NK-92 (cell line): ENCODE measurements around the gene CRYBG1.
"Not testable (repeated sequence)": the region's sequence is repeated elsewhere in the genome, so short reads cannot be mapped to it uniquely, and the experiment has no call there.

Source experiments
- DNase-seq: peaks from one replicate; lab custom pipeline; 2025; ENCODE audit not compliant: unreplicated experiment; lab: John Stamatoyannopoulos, UW

The CRYBG1 gene

GRCh38 chr6:106546691-106547414 is 186.3 kb downstream of the CRYBG1 start:
- DNase-seq: no peak

GRCh38 chr6:106547601-106548453 is 187.3 kb downstream of the CRYBG1 start:
- DNase-seq: no peak

GRCh38 chr6:106548926-106549455 is 188.5 kb downstream of the CRYBG1 start:
- not testable (repeated sequence) for DNase-seq

- no peak for DNase-seq
Measured at GRCh38 chr6:106549521-106549920, 189.0 kb downstream of the CRYBG1 start.

- no peak for DNase-seq
Measured at GRCh38 chr6:106551155-106551554, 190.6 kb downstream of the CRYBG1 start.

- DNase-seq: no peak
Measured at GRCh38 chr6:106553440-106553839, 192.9 kb downstream of the CRYBG1 start.

- DNase-seq: no peak
Measured at GRCh38 chr6:106555767-106556166, 195.2 kb downstream of the CRYBG1 start.

- DNase-seq: no peak
Measured at GRCh38 chr6:106556368-106556960, 195.9 kb downstream of the CRYBG1 start.

GRCh38 chr6:106557837-106558236 is 197.3 kb downstream of the CRYBG1 start:
- DNase-seq: no peak

- DNase-seq: no peak
Measured at GRCh38 chr6:106558364-106558763, 197.8 kb downstream of the CRYBG1 start.

- DNase-seq: not testable (repeated sequence)
Measured at GRCh38 chr6:106559659-106560058, 199.1 kb downstream of the CRYBG1 start.

- no peak for DNase-seq
Measured at GRCh38 chr6:106560996-106561685, 200.6 kb downstream of the CRYBG1 start.

GRCh38 chr6:106561686-106562405 is 201.3 kb downstream of the CRYBG1 start:
- DNase-seq: no peak

- DNase-seq: no peak
Measured at GRCh38 chr6:106563614-106564013, 203.1 kb downstream of the CRYBG1 start.

- DNase-seq: no peak
Measured at GRCh38 chr6:106564476-106564875, 204.0 kb downstream of the CRYBG1 start.

GRCh38 chr6:106568530-106568929 is 208.0 kb downstream of the CRYBG1 start:
- DNase-seq: no peak

- DNase-seq: no peak
Measured at GRCh38 chr6:106569428-106569827, 208.9 kb downstream of the CRYBG1 start.

GRCh38 chr6:106572436-106572835 is 211.9 kb downstream of the CRYBG1 start:
- DNase-seq: no peak

GRCh38 chr6:106572875-106573585 is 212.5 kb downstream of the CRYBG1 start:
- DNase-seq: no peak
